NCI-H526 treated with DMSO at 0.1 percent for 48 hours (cell line): Measurements from ENCODE around the gene CCNB2.

Experiments
- DNase-seq: peaks from one replicate; lab custom pipeline; 2025; lab: John Stamatoyannopoulos, UW

CCNB2 gene

GRCh38 chr15:59166601-59167265 is 61.8 kb downstream of the CCNB2 start:
- DNase-seq, result no peak

- no peak for DNase-seq
Measured at GRCh38 chr15:59168536-59168935, 63.6 kb downstream of the CCNB2 start.

GRCh38 chr15:59169251-59169708 is 64.3 kb downstream of the CCNB2 start:
- DNase-seq, result no peak

GRCh38 chr15:59170295-59171066 is 65.5 kb downstream of the CCNB2 start:
- no peak for DNase-seq

GRCh38 chr15:59171067-59171397 is 66.1 kb downstream of the CCNB2 start:
- DNase-seq, result no peak

- DNase-seq, result no peak
Measured at GRCh38 chr15:59172289-59172901, 67.4 kb downstream of the CCNB2 start.

GRCh38 chr15:59173194-59173593 is 68.2 kb downstream of the CCNB2 start:
- no peak for DNase-seq

GRCh38 chr15:59174151-59174834 is 69.3 kb downstream of the CCNB2 start:
- no peak for DNase-seq
